ENCODE data around the gene RPIA.
"Not testable (repeated sequence)": the region's sequence is repeated elsewhere in the genome, so short reads cannot be mapped to it uniquely, and the experiment has no call there.

Gene RPIA

GRCh38 chr2:88735853-88736252, 44.4 kb downstream of the RPIA start:
- no peak for DNase-seq (ENCODE audit: low spot score)

- DNase-seq (ENCODE audit: low spot score), result no peak
Measured at GRCh38 chr2:88736437-88736836, 45.0 kb downstream of the RPIA start.

GRCh38 chr2:88737385-88737784, 45.9 kb downstream of the RPIA start:
- no peak for DNase-seq (ENCODE audit: low spot score)

- DNase-seq (ENCODE audit: low spot score), result no peak
Measured at GRCh38 chr2:88738271-88738670, 46.8 kb downstream of the RPIA start.

- DNase-seq (ENCODE audit: low spot score), result peak; percentile 85
Measured at GRCh38 chr2:88739985-88740600, 48.6 kb downstream of the RPIA start.

- DNase-seq (ENCODE audit: low spot score), result no peak
Measured at GRCh38 chr2:88746929-88747490, 55.5 kb downstream of the RPIA start.

GRCh38 chr2:88747990-88748389, 56.5 kb downstream of the RPIA start:
- no peak for DNase-seq (ENCODE audit: low spot score)

GRCh38 chr2:88751768-88752167, 60.3 kb downstream of the RPIA start:
- DNase-seq (ENCODE audit: low spot score), result no peak

GRCh38 chr2:88753833-88754584, 62.5 kb downstream of the RPIA start:
- no peak for DNase-seq (ENCODE audit: low spot score)

GRCh38 chr2:88754585-88755320, 63.3 kb downstream of the RPIA start:
- no peak for DNase-seq (ENCODE audit: low spot score)

GRCh38 chr2:88755836-88756235, 64.4 kb downstream of the RPIA start:
- no peak for DNase-seq (ENCODE audit: low spot score)

GRCh38 chr2:88757025-88757424, 65.6 kb downstream of the RPIA start:
- no peak for DNase-seq (ENCODE audit: low spot score)

- DNase-seq (ENCODE audit: low spot score), result not testable (repeated sequence)
Measured at GRCh38 chr2:88758702-88759101, 67.2 kb downstream of the RPIA start.

- DNase-seq (ENCODE audit: low spot score), result no peak
Measured at GRCh38 chr2:88760819-88761598, 69.5 kb downstream of the RPIA start.

- no peak for DNase-seq (ENCODE audit: low spot score)
Measured at GRCh38 chr2:88764141-88764849, 72.8 kb downstream of the RPIA start.

- DNase-seq (ENCODE audit: low spot score), result no peak
Measured at GRCh38 chr2:88764850-88765153, 73.3 kb downstream of the RPIA start.

GRCh38 chr2:88765154-88765888, 73.8 kb downstream of the RPIA start:
- DNase-seq (ENCODE audit: low spot score), result peak; percentile 53

GRCh38 chr2:88765889-88766481, 74.5 kb downstream of the RPIA start:
- not testable (repeated sequence) for DNase-seq (ENCODE audit: low spot score)

- no peak for DNase-seq (ENCODE audit: low spot score)
Measured at GRCh38 chr2:88770016-88770415, 78.5 kb downstream of the RPIA start.
